SK-N-SH (cell line): ENCODE measurements around the gene NAT8L.

Experiments
- CTCF ChIP-seq: fragments of 200-600 bp; sonication (generic); IDR thresholded peaks from 2 replicates; pipeline ENCODE4 v1.6.1; 2017; ENCODE audit warnings: antibody characterized with exemption, mild to moderate bottlenecking, moderate library complexity
- JUND ChIP-seq: IDR thresholded peaks from 2 replicates; pipeline ENCODE4 v1.4.0; 2012
- MAX ChIP-seq: IDR thresholded peaks from 2 replicates; pipeline ENCODE4 v1.4.0; 2012; ENCODE audit warnings: low read depth
- POLR2AphosphoS5 ChIP-seq: IDR thresholded peaks from 2 replicates; pipeline ENCODE4 v1.6.1; 2012; ENCODE audit warnings: low read depth, low read length
- RAD21 ChIP-seq: IDR thresholded peaks from 2 replicates; pipeline ENCODE4 v1.6.1; 2012; ENCODE audit warnings: mild to moderate bottlenecking, low read length
- SMC3 ChIP-seq: IDR thresholded peaks from 2 replicates; pipeline ENCODE4 v1.6.1; 2012; ENCODE audit warnings: low read depth, low read length, improper control_type of control experiment
- TAF1 ChIP-seq: IDR thresholded peaks from 2 replicates; pipeline ENCODE4 v1.6.1; 2012; ENCODE audit warnings: low read depth, mild to moderate bottlenecking, low read length, moderate library complexity, borderline replicate concordance
- USF2 ChIP-seq: fragments of 150-350 bp; IDR thresholded peaks from 2 replicates; pipeline ENCODE4 v1.6.1; 2017; ENCODE audit warnings: antibody characterized with exemption, low read length, low read depth, borderline replicate concordance

- TF ChIP-seq USF2 = no peak
- no peak for TF ChIP-seq POLR2AphosphoS5
- TF ChIP-seq CTCF = no peak
- no peak for TF ChIP-seq RAD21
- no peak for TF ChIP-seq MAX
- no peak for TF ChIP-seq SMC3
- TF ChIP-seq TAF1 = no peak
- no peak for TF ChIP-seq JUND
Observed at GRCh38 chr4:2065106-2065930, 6.2 kb downstream of the NAT8L start.
